H1 (cell line): ENCODE measurements around the gene SMARCD2. TPM values are rescaled to one million over a fixed set of nuclear protein-coding genes. Genes with fewer than 3 reads are reported as not detected.

ENCODE experiments used
- CTCF ChIA-PET: fragments of 300-600 bp; sonication (Branson Sonifier 250); formaldehyde crosslinking; loops from one replicate; lab custom pipeline; 2021; ENCODE audit not compliant: partially characterized antibody; lab: Charles Lee
- POLR2A ChIA-PET: fragments of 300-600 bp; sonication (Branson Sonifier 250); formaldehyde crosslinking; loops from one replicate; lab custom pipeline; 2021; ENCODE audit warnings: inconsistent platforms; ENCODE audit not compliant: partially characterized antibody; lab: Charles Lee
- DNase-seq, 2 experiments: peaks; one replicate each; pipeline versions ENCODE4 v3.0.0 to v3.0.0-alpha.2; 2010 to 2022; ENCODE audit warnings: low spot score in 2 of 2, low read depth in 1 of 2, mixed read lengths in 1 of 2
- FAIRE-seq: peaks from 2 replicates; lab custom pipeline; 2011; peaks lifted over from hg19 to GRCh38; lab: Jason Lieb, UNC
- H2AFZ ChIP-seq: 2 replicates; pipeline ENCODE4 v1.8.1; 2012; ENCODE audit warnings: low read length, inconsistent platforms
- H2AK5ac ChIP-seq: 2 replicates; pipeline ENCODE4 v1.6.1; 2013; ENCODE audit warnings: low read depth, low read length
- H2BK120ac ChIP-seq: replicated peaks from 2 replicates; pipeline ENCODE3; 2013; ENCODE audit warnings: low read depth, low read length, inconsistent platforms
- H2BK12ac ChIP-seq: 2 replicates; pipeline ENCODE4 v1.6.1; 2013; ENCODE audit warnings: low read depth, low read length
- H2BK15ac ChIP-seq: 2 replicates; pipeline ENCODE4 v1.6.1; 2013; ENCODE audit warnings: low read length
- H2BK20ac ChIP-seq: 2 replicates; pipeline ENCODE4 v1.6.1; 2013; ENCODE audit warnings: low read length
- H2BK5ac ChIP-seq: 2 replicates; pipeline ENCODE4 v1.6.1; 2013; ENCODE audit warnings: low read depth, low read length
- H3K14ac ChIP-seq: 2 replicates; pipeline ENCODE4 v1.6.1; 2013; ENCODE audit warnings: inconsistent platforms; ENCODE audit not compliant: insufficient read length
- H3K18ac ChIP-seq: 2 replicates; pipeline ENCODE4 v1.6.1; 2013; ENCODE audit warnings: low read length; ENCODE audit errors: extremely low read depth
- H3K23ac ChIP-seq: 2 replicates; pipeline ENCODE4 v1.6.1; 2013; ENCODE audit warnings: inconsistent platforms; ENCODE audit not compliant: insufficient read length
- H3K23me2 ChIP-seq: 2 replicates; pipeline ENCODE4 v1.6.1; 2013; ENCODE audit warnings: low read depth, low read length
- H3K27ac ChIP-seq: 2 replicates; pipeline ENCODE4 v1.6.1; 2011; ENCODE audit warnings: low read depth, low read length, inconsistent platforms
- H3K27me3 ChIP-seq, 4 experiments: replicated peaks in 1 of 4; 1 replicate in 1 of 4; 2 replicates in 3 of 4; pipeline versions ENCODE4 v1.6.1 to v1.8.1; 2011 to 2013; ENCODE audit warnings: low read length in 3 of 4, mild to moderate bottlenecking in 3 of 4, inconsistent platforms in 2 of 4, mixed read lengths in 2 of 4, moderate library complexity in 1 of 4; ENCODE audit not compliant: control insufficient read depth in 3 of 4, insufficient read depth in 3 of 4; ENCODE audit errors: extremely low read depth in 1 of 4
- H3K36me3 ChIP-seq, 4 experiments: 2 replicates each; pipeline versions ENCODE4 v1.6.1 to v1.8.1; 2011 to 2013; ENCODE audit warnings: mild to moderate bottlenecking in 4 of 4, low read length in 3 of 4, moderate library complexity in 2 of 4, control low read depth in 1 of 4, inconsistent platforms in 1 of 4; ENCODE audit not compliant: insufficient read depth in 4 of 4, control insufficient read depth in 2 of 4
- H3K4ac ChIP-seq: replicated peaks from 2 replicates; pipeline ENCODE3; 2013; ENCODE audit warnings: low read length, low read depth, mixed read lengths, inconsistent platforms; ENCODE audit not compliant: insufficient read length
- H3K4me1 ChIP-seq, 4 experiments: replicated peaks in 1 of 4; 1 replicate in 1 of 4; 2 replicates in 3 of 4; pipeline versions ENCODE4 v1.6.1 to v1.8.1; 2011 to 2013; ENCODE audit warnings: low read length in 3 of 4, inconsistent platforms in 2 of 4, mixed read lengths in 1 of 4; ENCODE audit not compliant: insufficient read depth in 4 of 4, control insufficient read depth in 3 of 4
- H3K4me2 ChIP-seq, 2 experiments: 2 replicates each; pipeline versions ENCODE4 v1.6.1 to v1.8.1; 2011 to 2013; ENCODE audit warnings: low read depth in 2 of 2, low read length in 2 of 2, control low read depth in 1 of 2, inconsistent platforms in 1 of 2, mild to moderate bottlenecking in 1 of 2; ENCODE audit not compliant: insufficient read depth in 1 of 2
- H3K4me3 ChIP-seq, 4 experiments: fragments of 200-600, 300-600 bp in 1 of 4; sonication (generic), shearing (Covaris generic), sonication (Bioruptor Twin) in 1 of 4; 2 replicates each; pipeline versions ENCODE4 v1.5.1 to v1.8.1; 2011 to 2016; ENCODE audit warnings: low read length in 4 of 4, low read depth in 3 of 4, control low read depth in 2 of 4, inconsistent platforms in 2 of 4, mild to moderate bottlenecking in 2 of 4, mixed read lengths in 1 of 4, moderate library complexity in 1 of 4; ENCODE audit not compliant: insufficient read depth in 2 of 4; ENCODE audit errors: extremely low read depth in 1 of 4
- H3K56ac ChIP-seq: replicated peaks from 2 replicates; pipeline ENCODE3; 2013; ENCODE audit warnings: low read depth, mild to moderate bottlenecking, mixed read lengths, low read length, inconsistent platforms; ENCODE audit not compliant: insufficient read length
- H3K79me1 ChIP-seq: 2 replicates; pipeline ENCODE4 v1.6.1; 2013; ENCODE audit warnings: low read depth, low read length, control low read depth
- H3K79me2 ChIP-seq, 2 experiments: 2 replicates each; pipeline versions ENCODE4 v1.6.1 to v1.8.1; 2012 to 2013; ENCODE audit warnings: low read length in 2 of 2, mild to moderate bottlenecking in 2 of 2, inconsistent platforms in 1 of 2; ENCODE audit not compliant: insufficient read depth in 2 of 2, control insufficient read depth in 1 of 2
- H3K9ac ChIP-seq, 4 experiments: replicated peaks in 1 of 4; 1 replicate in 1 of 4; 2 replicates in 3 of 4; pipeline versions ENCODE4 v1.6.1 to v1.8.1; 2011 to 2013; ENCODE audit warnings: low read depth in 3 of 4, low read length in 3 of 4, control low read depth in 2 of 4, mild to moderate bottlenecking in 2 of 4, moderate library complexity in 2 of 4, inconsistent platforms in 1 of 4; ENCODE audit errors: extremely low read depth in 1 of 4
- H3K9me3 ChIP-seq, 2 experiments: 2 replicates each; pipeline versions ENCODE4 v1.6.1 to v1.8.1; 2012 to 2013; ENCODE audit warnings: mild to moderate bottlenecking in 2 of 2, moderate library complexity in 2 of 2, control low read depth in 1 of 2, inconsistent platforms in 1 of 2, low read depth in 1 of 2, low read length in 1 of 2, mixed read lengths in 1 of 2; ENCODE audit not compliant: insufficient read depth in 2 of 2
- H4K20me1 ChIP-seq, 2 experiments: replicated peaks in 1 of 2; 2 replicates each; pipeline versions ENCODE3 to v1.8.1; 2011 to 2013; ENCODE audit warnings: inconsistent platforms in 2 of 2, low read length in 2 of 2, mild to moderate bottlenecking in 1 of 2; ENCODE audit not compliant: insufficient read depth in 2 of 2, control insufficient read depth in 1 of 2
- H4K5ac ChIP-seq: 2 replicates; pipeline ENCODE4 v1.6.1; 2013; ENCODE audit warnings: low read length, low read depth, mixed read lengths, inconsistent platforms; ENCODE audit not compliant: insufficient read length
- H4K8ac ChIP-seq: 2 replicates; pipeline ENCODE4 v1.8.0; 2013; ENCODE audit warnings: mild to moderate bottlenecking, moderate library complexity, low read length, inconsistent platforms; ENCODE audit not compliant: insufficient read depth; ENCODE audit errors: extremely low read depth
- H4K91ac ChIP-seq: replicated peaks from 2 replicates; pipeline ENCODE3; 2013; ENCODE audit warnings: low read length, mixed read lengths, inconsistent platforms; ENCODE audit not compliant: insufficient read length
- ATF3 ChIP-seq: IDR thresholded peaks from 2 replicates; pipeline ENCODE4 v1.6.1; 2011; ENCODE audit warnings: low read depth, mild to moderate bottlenecking, low read length; ENCODE audit not compliant: insufficient read depth
- CBX5 ChIP-seq: fragments of 300-800, 300-1000 bp; sonication (generic); IDR thresholded peaks from 2 replicates; pipeline ENCODE4 v1.7.1; 2016; ENCODE audit warnings: antibody characterized with exemption, low read length, low read depth
- CHD2 ChIP-seq: IDR thresholded peaks from 2 replicates; pipeline ENCODE4 v1.6.1; 2012; ENCODE audit warnings: low read length, improper control_type of control experiment
- KDM1A ChIP-seq: fragments of 200-600, 300-600 bp; sonication (generic); IDR thresholded peaks from 2 replicates; pipeline ENCODE4 v1.7.1; 2016; ENCODE audit warnings: mild to moderate bottlenecking, low read length, borderline replicate concordance
- PHF8 ChIP-seq: fragments of 200-600 bp; sonication (generic); conservative IDR thresholded peaks from 2 replicates; pipeline ENCODE4 v1.7.1; 2012; ENCODE audit warnings: low read depth, mild to moderate bottlenecking, inconsistent platforms, low read length, moderate library complexity
- RBBP5 ChIP-seq: IDR thresholded peaks from 2 replicates; pipeline ENCODE4 v1.7.1; 2012; ENCODE audit warnings: low read depth, mild to moderate bottlenecking, inconsistent platforms, low read length, moderate library complexity, borderline replicate concordance
- RFX5 ChIP-seq: IDR thresholded peaks from 2 replicates; pipeline ENCODE4 v1.6.1; 2011; ENCODE audit warnings: low read depth, low read length, improper control_type of control experiment, borderline replicate concordance
- RNF2 ChIP-seq: fragments of 200-900, 300-1000 bp; sonication (generic); IDR thresholded peaks from 2 replicates; pipeline ENCODE4 v1.7.1; 2016; ENCODE audit warnings: borderline replicate concordance, low read depth, mild to moderate bottlenecking, antibody characterized with exemption, low read length; ENCODE audit not compliant: poor library complexity, severe bottlenecking; ENCODE audit errors: missing control alignments
- RXRA ChIP-seq: IDR thresholded peaks from 2 replicates; pipeline ENCODE4 v1.6.1; 2011; ENCODE audit warnings: low read depth, mild to moderate bottlenecking, low read length, moderate library complexity; ENCODE audit not compliant: insufficient read depth
- SRF ChIP-seq: IDR thresholded peaks from 2 replicates; pipeline ENCODE4 v1.6.1; 2011; ENCODE audit warnings: mild to moderate bottlenecking, low read depth, low read length, moderate library complexity
- polyA plus RNA-seq, 7 experiments: library from polyadenylated mRNA; depleted of rRNA in 3 of 7; stranded (reverse) in 5 of 7; unstranded in 2 of 7; fragments of >200 nt in 5 of 7; fragments of 200-250 nt in 2 of 7; gene quantifications; 1 replicate in 5 of 7; 2 replicates in 1 of 7; 4 replicates in 1 of 7; pipeline versions ENCODE4 v1.2.1 to v1.2.3, GENCODE V29; 2011 to 2013; ENCODE audit warnings: missing spikeins in 2 of 7, mixed read lengths in 2 of 7
- total RNA-seq: library from RNA; stranded (reverse); fragmentation: NEBNext Ultra II Directional; extraction: Animal tissue kit (Norgen Biotek cat#: 25700); gene quantifications from 2 replicates; pipeline ENCODE4 v1.2.1, GENCODE V29; 2021
- TF ChIP-seq, protein P1 (sequence below), 3 experiments: IDR thresholded peaks; 1 replicate in 2 of 3; 2 replicates in 1 of 3; pipeline versions ENCODE4 v1.5.1 to v1.6.1; 2011; ENCODE audit warnings: low read length in 3 of 3, mild to moderate bottlenecking in 3 of 3, inconsistent platforms in 2 of 3, low read depth in 1 of 3, moderate library complexity in 1 of 3; ENCODE audit not compliant: insufficient read depth in 1 of 3; ENCODE audit errors: control extremely low read depth in 1 of 3

SMARCD2 gene
- total and polyA plus RNA-seq, 2 of the 8 experiments (the other 6 are each of a cell fraction or from before 2014, with no cell fraction given): 90.0 to 92.2 TPM

DNA sequence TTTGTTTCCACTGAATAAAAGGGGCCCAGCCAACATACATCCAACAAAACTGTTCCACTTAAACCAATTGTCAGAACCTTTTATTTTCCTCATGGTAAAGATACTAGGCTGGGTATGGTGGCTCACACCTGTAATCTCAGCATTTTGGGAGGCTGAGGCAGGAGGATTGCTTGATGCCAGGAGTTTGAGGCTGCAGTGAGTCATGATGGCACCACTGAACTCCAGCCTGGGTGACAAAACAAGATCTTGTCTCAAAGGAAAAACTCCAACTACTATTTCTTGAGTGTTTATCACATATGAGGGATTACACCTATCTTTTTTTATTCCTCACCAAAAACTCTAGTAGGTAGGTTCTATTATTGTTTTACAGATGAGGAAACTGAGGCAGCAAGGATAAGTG lies 19.9 kb downstream of the SMARCD2 start:
- Histone ChIP-seq H3K23ac (no peak overlapping the region), H3K27me3 (no peaks in the 10 kb centered on the region), H2AK5ac (no peak overlapping the region), H2BK5ac (no peak overlapping the region), H4K5ac (no peak overlapping the region), H2BK12ac (no peak overlapping the region), H3K9ac (no peak overlapping the region), H3K23me2 (peaks cover 5% of the 10 kb centered on the region), H2AFZ (no peak overlapping the region), H4K20me1 (peaks cover 6 to 28% of the 10 kb centered on the region in 2 experiments), H2BK20ac (no peak overlapping the region), H3K9me3 (no peaks in the 10 kb centered on the region), H3K79me2 (peaks cover 0 to 18% of the 10 kb centered on the region in 2 experiments; a peak in 2 of 4 replicates), H3K4ac (no peak overlapping the region), H3K79me1 (peaks cover 9% of the 10 kb centered on the region; the same call in 1 of the 2 replicates), H3K4me2 (no peak overlapping the region), H3K36me3 (peaks cover 55 to 81% (median 76%) of the 10 kb centered on the region in 4 experiments), H4K91ac (no peak overlapping the region), H2BK15ac (no peak overlapping the region), H3K14ac (no peak overlapping the region), H4K8ac (no peak overlapping the region), H3K56ac (no peak overlapping the region), H3K4me1 (no peaks in the 10 kb centered on the region), H3K4me3 (no peak overlapping the region), H3K27ac (no peak overlapping the region), H2BK120ac (no peak overlapping the region), H3K18ac (no peak overlapping the region)
- FAIRE-seq (no peak), DNase-seq (no peak)
- ChIA-PET CTCF (interaction anchor here (0.8 to 7.5 kb wide), 2 partner anchors 11 to 14 kb away, joined by 4 to 61 read pairs; no protein-coding TSS in a partner anchor), POLR2A (interaction anchor here (27.8 to 32.3 kb wide), 3 partner anchors 2 to 40 kb away, joined by 481 to 593 read pairs (median 593); partner anchors contain the start of genes CCDC47, DDX42, FTSJ3 and PSMC5)
- TF ChIP-seq CBX5: no peak
- TF ChIP-seq RNF2: no peak
- no peak for TF ChIP-seq RBBP5
- TF ChIP-seq SRF: no peak
- no peak for TF ChIP-seq RFX5
- TF ChIP-seq PHF8: no peak
- TF ChIP-seq CHD2: no peak
- TF ChIP-seq, protein P1, sequence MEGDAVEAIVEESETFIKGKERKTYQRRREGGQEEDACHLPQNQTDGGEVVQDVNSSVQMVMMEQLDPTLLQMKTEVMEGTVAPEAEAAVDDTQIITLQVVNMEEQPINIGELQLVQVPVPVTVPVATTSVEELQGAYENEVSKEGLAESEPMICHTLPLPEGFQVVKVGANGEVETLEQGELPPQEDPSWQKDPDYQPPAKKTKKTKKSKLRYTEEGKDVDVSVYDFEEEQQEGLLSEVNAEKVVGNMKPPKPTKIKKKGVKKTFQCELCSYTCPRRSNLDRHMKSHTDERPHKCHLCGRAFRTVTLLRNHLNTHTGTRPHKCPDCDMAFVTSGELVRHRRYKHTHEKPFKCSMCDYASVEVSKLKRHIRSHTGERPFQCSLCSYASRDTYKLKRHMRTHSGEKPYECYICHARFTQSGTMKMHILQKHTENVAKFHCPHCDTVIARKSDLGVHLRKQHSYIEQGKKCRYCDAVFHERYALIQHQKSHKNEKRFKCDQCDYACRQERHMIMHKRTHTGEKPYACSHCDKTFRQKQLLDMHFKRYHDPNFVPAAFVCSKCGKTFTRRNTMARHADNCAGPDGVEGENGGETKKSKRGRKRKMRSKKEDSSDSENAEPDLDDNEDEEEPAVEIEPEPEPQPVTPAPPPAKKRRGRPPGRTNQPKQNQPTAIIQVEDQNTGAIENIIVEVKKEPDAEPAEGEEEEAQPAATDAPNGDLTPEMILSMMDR (IDR thresholded peaks at IDR 0.05; ENCODE audit: control extremely low read depth in 1 of 3, insufficient read depth in 1 of 3, low read depth in 1 of 3, low read length in 3 of 3): no peak
- TF ChIP-seq ATF3: no peak
- TF ChIP-seq RXRA: no peak
- no peak for TF ChIP-seq KDM1A
